Esophagus muscularis mucosa (tissue), 4 donors: Measurements from ENCODE around the gene STIP1.
"Not testable (repeated sequence)": the region's sequence is repeated elsewhere in the genome, so short reads cannot be mapped to it uniquely, and the experiment has no call there.

Source experiments
- EP300 ChIP-seq: sonication (generic); formaldehyde crosslinking; IDR thresholded peaks from one replicate; pipeline ENCODE4 v1.6.1; 2017; ENCODE audit warnings: antibody characterized with exemption
- POLR2A ChIP-seq: fragments of 450-650 bp; IDR thresholded peaks from one replicate; pipeline ENCODE4 v1.6.1; 2017; ENCODE audit warnings: antibody characterized with exemption, moderate library complexity, mild to moderate bottlenecking, low read depth
- POLR2AphosphoS5 ChIP-seq, 2 donors: sonication (generic); formaldehyde crosslinking; IDR thresholded peaks; one replicate each; pipeline ENCODE4 v1.6.1; 2017; ENCODE audit warnings: antibody characterized with exemption in 2 of 2
- TF ChIP-seq, protein P1 (sequence below), 3 experiments: fragments of 200-600 bp in 2 of 3; fragments of 450-650 bp in 1 of 3; sonication (generic) in 2 of 3; IDR thresholded peaks; one replicate each; pipeline ENCODE4 v1.5.1; 2017 to 2019; ENCODE audit warnings: antibody characterized with exemption in 3 of 3, mild to moderate bottlenecking in 2 of 3, moderate library complexity in 1 of 3

DNA sequence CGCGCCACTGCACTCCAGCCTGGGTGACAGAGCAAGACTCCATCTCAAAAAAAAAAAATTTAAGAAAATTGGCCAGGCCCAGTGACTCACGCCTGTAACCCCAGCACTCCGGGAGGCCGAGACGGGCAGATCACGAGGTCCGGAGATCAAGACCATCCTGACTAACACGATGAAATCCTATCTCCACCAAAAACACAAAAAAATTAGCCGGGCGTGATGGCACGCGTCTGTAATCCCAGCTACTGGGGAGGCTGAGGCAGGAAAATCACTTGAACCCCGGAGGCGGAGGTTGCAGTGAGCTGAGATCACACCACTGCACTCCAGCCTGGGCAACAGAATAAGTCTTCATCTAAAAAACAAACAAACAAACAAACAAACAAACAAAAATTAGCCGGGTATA, 23.2 kb upstream of the STIP1 start:
- TF ChIP-seq, protein P1, sequence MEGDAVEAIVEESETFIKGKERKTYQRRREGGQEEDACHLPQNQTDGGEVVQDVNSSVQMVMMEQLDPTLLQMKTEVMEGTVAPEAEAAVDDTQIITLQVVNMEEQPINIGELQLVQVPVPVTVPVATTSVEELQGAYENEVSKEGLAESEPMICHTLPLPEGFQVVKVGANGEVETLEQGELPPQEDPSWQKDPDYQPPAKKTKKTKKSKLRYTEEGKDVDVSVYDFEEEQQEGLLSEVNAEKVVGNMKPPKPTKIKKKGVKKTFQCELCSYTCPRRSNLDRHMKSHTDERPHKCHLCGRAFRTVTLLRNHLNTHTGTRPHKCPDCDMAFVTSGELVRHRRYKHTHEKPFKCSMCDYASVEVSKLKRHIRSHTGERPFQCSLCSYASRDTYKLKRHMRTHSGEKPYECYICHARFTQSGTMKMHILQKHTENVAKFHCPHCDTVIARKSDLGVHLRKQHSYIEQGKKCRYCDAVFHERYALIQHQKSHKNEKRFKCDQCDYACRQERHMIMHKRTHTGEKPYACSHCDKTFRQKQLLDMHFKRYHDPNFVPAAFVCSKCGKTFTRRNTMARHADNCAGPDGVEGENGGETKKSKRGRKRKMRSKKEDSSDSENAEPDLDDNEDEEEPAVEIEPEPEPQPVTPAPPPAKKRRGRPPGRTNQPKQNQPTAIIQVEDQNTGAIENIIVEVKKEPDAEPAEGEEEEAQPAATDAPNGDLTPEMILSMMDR (IDR thresholded peaks at IDR 0.05) = not testable (repeated sequence)
- not testable (repeated sequence) for TF ChIP-seq POLR2A; EP300; POLR2AphosphoS5 (IDR thresholded peaks at IDR 0.05)
